K562 (cell line): Measurements from ENCODE around the gene CCDC82. TPM values are rescaled to one million over a fixed set of nuclear protein-coding genes. Genes with fewer than 3 reads are reported as not detected.

Experiments used
- BRCA1 ChIP-seq, 2 experiments: fragments of 450-650 bp in 1 of 2; sonication (generic) in 1 of 2; formaldehyde crosslinking in 1 of 2; IDR thresholded peaks; 2 replicates each; pipeline versions ENCODE4 v1.5.0 to v1.6.1; 2017 to 2020; ENCODE audit warnings: mild to moderate bottlenecking in 1 of 2, missing genetic modification reagents in 1 of 2
- CHD1 ChIP-seq: fragments of 200-600 bp; sonication (generic); IDR thresholded peaks from one replicate; pipeline ENCODE4 v1.6.1; 2012; ENCODE audit warnings: mild to moderate bottlenecking, moderate library complexity, low read length, inconsistent platforms
- CUX1 ChIP-seq: fragments of 200-800 bp; sonication (Bioruptor generic); IDR thresholded peaks from 2 replicates; pipeline ENCODE4 v1.6.1; 2016; ENCODE audit warnings: missing genetic modification characterization, missing compliant biosample characterization
- ESRRA ChIP-seq: fragments of 450-650 bp; IDR thresholded peaks from 2 replicates; pipeline ENCODE4 v1.6.1; 2014; ENCODE audit warnings: low read depth, mild to moderate bottlenecking, moderate library complexity, borderline replicate concordance
- HNRNPL ChIP-seq: fragments of 200-400 bp; formaldehyde crosslinking; IDR thresholded peaks from 2 replicates; pipeline ENCODE4 v1.6.1; 2017; ENCODE audit warnings: low read depth, mild to moderate bottlenecking, low read length
- MLLT1 ChIP-seq, 2 experiments: fragments of 450-650 bp; IDR thresholded peaks; 2 replicates each; pipeline ENCODE4 v1.6.1; 2016
- MTA2 ChIP-seq: fragments of 450-650 bp; IDR thresholded peaks from 2 replicates; pipeline ENCODE4 v1.6.1; 2016; ENCODE audit warnings: low read depth
- MXD1 ChIP-seq: fragments of 250-450 bp; sonication (Bioruptor Pico); IDR thresholded peaks from 2 replicates; pipeline ENCODE4 v1.8.0; 2021; ENCODE audit warnings: borderline replicate concordance, mild to moderate bottlenecking, moderate library complexity; ENCODE audit not compliant: poor library complexity, severe bottlenecking
- RBM22 ChIP-seq: fragments of 200-400 bp; formaldehyde crosslinking; IDR thresholded peaks from 2 replicates; pipeline ENCODE4 v1.6.1; 2018; ENCODE audit warnings: low read length, low read depth; ENCODE audit not compliant: poor library complexity, severe bottlenecking
- SMARCA4 ChIP-seq: fragments of 450-650 bp; IDR thresholded peaks from 2 replicates; pipeline ENCODE4 v1.6.1; 2016
- SP1 ChIP-seq: sonication (generic); formaldehyde crosslinking; IDR thresholded peaks from 2 replicates; pipeline ENCODE4 v1.8.1; 2022; ENCODE audit warnings: mild to moderate bottlenecking, missing genetic modification reagents
- TCF7L2 ChIP-seq: fragments of 150-350 bp; IDR thresholded peaks from 2 replicates; pipeline ENCODE4 v1.6.1; 2016; ENCODE audit warnings: low read depth, mild to moderate bottlenecking, low read length, moderate library complexity
- TEAD1 ChIP-seq, 2 experiments: fragments of 450-650 bp in 1 of 2; sonication (generic) in 1 of 2; formaldehyde crosslinking; IDR thresholded peaks; 2 replicates each; pipeline versions ENCODE4 v1.4.0 to v1.8.0; 2020 to 2022; ENCODE audit warnings: mild to moderate bottlenecking in 2 of 2, missing genetic modification reagents in 1 of 2
- VEZF1 ChIP-seq: fragments of 200-800 bp; sonication (Bioruptor generic); IDR thresholded peaks from 2 replicates; pipeline ENCODE4 v1.6.1; 2017; ENCODE audit warnings: missing genetic modification characterization, missing compliant biosample characterization
- ZNF740 ChIP-seq, 3 experiments: fragments of 200-800 bp in 1 of 3; sonication (Bioruptor generic) in 1 of 3; sonication (generic) in 1 of 3; formaldehyde crosslinking in 1 of 3; IDR thresholded peaks; 2 replicates each; pipeline versions ENCODE4 v1.6.1 to v1.8.0; 2016 to 2022; ENCODE audit warnings: mild to moderate bottlenecking in 2 of 3, missing compliant biosample characterization in 2 of 3, missing genetic modification characterization in 2 of 3, missing genetic modification reagents in 1 of 3
- polyA plus RNA-seq, 8 experiments: library from polyadenylated mRNA; depleted of rRNA in 4 of 8; stranded (reverse) in 5 of 8; unstranded in 3 of 8; fragments of >200 nt; fragmentation: Nextera tagmentation in 2 of 8; fragmentation: Illumina TruSeq in 1 of 8; extraction: Ambion mirVana in 2 of 8; extraction: Trizol in 1 of 8; gene quantifications; 2 replicates each; pipeline versions ENCODE4 v1.2.1 to v1.2.3, GENCODE V29; 2011 to 2014; ENCODE audit warnings: inconsistent platforms in 1 of 8, missing spikeins in 1 of 8
- total RNA-seq, 7 experiments: library from RNA; depleted of rRNA in 6 of 7; stranded (reverse); fragments of >200 nt in 6 of 7; fragmentation: Illumina TruSeq in 2 of 7; extraction: Trizol in 2 of 7; gene quantifications; 2 replicates each; pipeline versions ENCODE4 v1.2.1 to v1.2.3, GENCODE V29; 2011 to 2021; ENCODE audit warnings: low replicate concordance in 1 of 7

CCDC82 gene
- total and polyA plus RNA-seq, 9 of the 15 experiments (the other 6 are each of a cell fraction or from before 2014, with no cell fraction given): 12.5 to 51.3 (median 24.5) TPM

- no peak for TF ChIP-seq CUX1
- peak; percentile 13; the same call in 1 of the 2 replicates for TF ChIP-seq SMARCA4
- no peak for TF ChIP-seq TCF7L2
- no peak for TF ChIP-seq ZNF740 (CRISPR knock-in tag; IDR thresholded peaks at IDR 0.05)
- TF ChIP-seq ZNF740 (tag; IDR thresholded peaks at IDR 0.05): peak in 1 of 2 experiments; percentile 59; a peak in 1 of 4 replicates
- TF ChIP-seq ESRRA: no peak
- peak; percentile 5 for TF ChIP-seq CHD1
- TF ChIP-seq TEAD1 (CRISPR knock-in tag; IDR thresholded peaks at IDR 0.05): 0 out of 4 replicates have a peak, but pooled peaks of 1 of the 2 experiments have one; percentile 12
- no peak for TF ChIP-seq BRCA1 (IDR thresholded peaks at IDR 0.05)
- no peak for TF ChIP-seq BRCA1 (CRISPR knock-in tag; IDR thresholded peaks at IDR 0.05)
- no peak for TF ChIP-seq MTA2
- no peak for TF ChIP-seq RBM22
- TF ChIP-seq HNRNPL: no peak
- no peak; the same call in 1 of the 2 replicates for TF ChIP-seq SP1 (CRISPR knock-in tag)
- TF ChIP-seq MLLT1 (IDR thresholded peaks at IDR 0.05): 0 out of 4 replicates have a peak, but pooled peaks have one; percentile 31 to 61
- no peak for TF ChIP-seq MXD1 (CRISPR knock-in tag)
- TF ChIP-seq VEZF1: peak; percentile 54
Observed at GRCh38 chr11:96342014-96342960, 47.4 kb downstream of the CCDC82 start (continued).
